G401.6 (cell line): Measurements from ENCODE around the gene TSC22D1.
"Not testable (repeated sequence)": the region's sequence is repeated elsewhere in the genome, so short reads cannot be mapped to it uniquely, and the experiment has no call there.

Experiments used
- FAIRE-seq: peaks from 2 replicates; lab custom pipeline; 2012; peaks lifted over from hg19 to GRCh38; lab: Jason Lieb, UNC

Gene TSC22D1

DNA sequence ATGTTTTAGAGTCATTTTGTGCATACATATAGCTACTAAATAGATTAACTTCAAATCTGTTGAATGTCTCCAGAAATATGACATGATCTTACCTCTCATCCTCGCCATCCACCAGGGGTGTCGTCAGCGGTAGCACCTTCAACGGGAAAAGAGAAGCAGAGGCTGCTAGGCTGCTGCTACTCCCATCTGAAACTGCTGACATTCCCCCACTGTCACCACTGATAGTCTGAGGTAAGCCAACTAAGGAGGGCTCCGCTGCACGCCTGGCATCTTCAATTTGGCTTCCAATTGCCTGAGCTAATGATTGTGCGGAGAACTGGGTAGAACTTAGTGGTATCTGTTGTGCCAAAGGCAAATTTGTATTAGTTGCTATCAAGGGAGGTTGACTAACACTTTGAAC lies 3.1 kb downstream of the TSC22D1 start:
- no peak for FAIRE-seq

DNA sequence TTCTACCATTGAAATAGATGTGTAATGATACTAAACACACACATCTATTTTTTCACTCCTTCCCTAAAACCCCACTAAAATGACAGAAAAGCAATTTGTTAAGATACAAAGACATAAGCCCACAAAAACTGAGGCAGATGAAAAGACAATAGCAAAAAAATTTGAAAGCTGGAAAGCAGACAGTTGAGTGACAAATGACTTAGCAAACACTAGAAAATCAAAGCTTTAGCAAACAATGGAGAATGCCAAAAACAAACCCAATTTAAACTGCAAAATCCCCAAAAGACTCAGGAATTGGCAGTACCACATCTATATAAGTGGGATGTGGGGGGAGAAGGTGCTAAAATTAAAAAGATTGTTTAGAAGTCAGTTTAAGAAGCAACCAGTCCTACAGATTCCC lies 9.5 kb downstream of the TSC22D1 start:
- FAIRE-seq: no peak

DNA sequence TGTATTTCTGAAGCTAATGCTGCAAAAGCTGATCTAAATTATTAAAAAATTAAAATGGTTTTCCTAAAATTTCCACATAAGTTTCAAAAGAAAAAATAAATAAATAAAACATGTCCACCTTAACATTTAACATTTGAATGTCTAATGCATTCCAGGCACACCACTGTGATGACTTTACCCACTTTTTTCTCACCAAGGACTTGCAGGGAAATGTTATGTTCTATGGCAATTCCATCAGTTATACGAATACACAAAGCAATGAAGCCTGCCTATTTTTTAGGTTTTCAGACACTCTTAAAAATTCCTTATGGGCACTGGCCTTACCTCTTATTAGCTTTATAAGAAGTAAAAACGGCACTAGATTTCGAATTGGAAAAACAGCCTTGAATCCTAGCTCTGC lies 10.2 kb downstream of the TSC22D1 start:
- peak; percentile 15 for FAIRE-seq

DNA sequence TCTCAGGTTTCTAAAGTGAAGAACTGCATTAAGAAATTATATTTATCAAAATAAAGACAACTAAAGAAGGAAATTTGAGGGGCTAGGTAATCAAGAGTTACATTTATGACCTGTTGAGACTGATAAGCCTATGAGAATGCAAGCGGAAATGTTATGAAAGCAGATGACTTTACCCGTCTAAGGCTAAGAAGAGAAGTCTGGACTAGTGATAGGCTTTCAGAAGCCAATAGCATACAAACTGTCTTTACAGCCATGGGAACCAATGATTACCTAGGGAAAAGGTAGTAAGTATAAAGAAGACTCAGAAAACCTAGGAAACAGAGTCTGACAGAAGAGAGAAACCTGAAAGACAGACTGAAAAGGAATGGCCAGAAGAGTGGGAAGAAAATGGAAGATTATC lies 11.2 kb downstream of the TSC22D1 start:
- no peak for FAIRE-seq

DNA sequence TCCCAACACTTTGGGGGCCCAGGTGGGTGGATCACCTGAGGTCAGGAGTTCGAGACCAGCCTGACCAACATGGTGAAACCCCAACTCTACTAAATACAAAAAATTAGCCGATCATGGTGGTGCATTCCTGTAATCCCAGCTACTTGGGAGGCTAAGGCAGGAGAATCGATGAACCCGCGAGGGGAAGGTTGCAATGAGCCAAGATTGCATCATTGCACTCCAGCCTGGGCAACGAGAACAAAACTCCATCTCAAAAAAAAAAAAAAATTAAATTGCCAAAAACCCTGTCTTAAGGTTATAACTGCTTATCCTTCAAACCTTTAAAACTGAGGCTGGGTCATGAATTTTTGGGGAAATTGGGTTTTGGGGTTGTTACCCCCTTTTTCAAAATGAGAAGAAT lies 13.3 kb downstream of the TSC22D1 start:
- FAIRE-seq: not testable (repeated sequence)

DNA sequence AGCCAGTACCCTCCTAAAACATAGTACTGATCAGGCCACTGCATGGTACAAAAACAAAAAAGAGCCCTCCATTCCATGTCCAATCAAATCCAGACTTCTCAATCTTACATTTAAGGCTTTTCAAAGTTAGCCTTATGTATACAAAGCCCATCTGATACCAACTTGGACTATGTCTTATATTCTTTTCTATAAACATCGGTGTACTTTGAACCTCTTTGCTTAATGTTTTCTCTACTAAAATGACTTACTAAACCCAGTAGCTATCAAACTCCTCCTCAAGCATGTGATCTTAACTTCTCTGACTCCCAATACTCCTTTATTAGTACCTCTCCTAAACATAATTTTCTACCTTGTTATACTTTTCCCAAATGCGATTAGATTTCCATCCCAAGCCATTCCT lies 14.8 kb downstream of the TSC22D1 start:
- FAIRE-seq: no peak

DNA sequence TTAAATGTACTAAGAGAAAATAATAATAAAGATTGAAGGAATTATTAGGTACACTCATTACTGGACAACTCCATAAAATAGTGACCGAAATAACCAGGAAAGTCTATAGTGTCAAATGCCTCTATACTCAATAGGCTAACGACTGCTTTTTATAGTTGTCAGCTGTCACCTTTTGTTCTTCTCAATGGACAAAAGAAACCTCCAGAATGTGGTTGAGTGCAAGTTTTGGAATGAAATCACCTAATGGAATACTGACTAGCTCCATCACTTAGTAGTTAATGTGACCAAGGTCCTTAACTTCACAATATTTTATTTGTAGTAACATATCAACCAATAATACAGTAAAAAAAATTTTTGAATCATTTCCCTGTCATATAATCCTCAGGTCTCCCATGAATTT lies 18.1 kb downstream of the TSC22D1 start:
- peak; percentile 46 for FAIRE-seq

DNA sequence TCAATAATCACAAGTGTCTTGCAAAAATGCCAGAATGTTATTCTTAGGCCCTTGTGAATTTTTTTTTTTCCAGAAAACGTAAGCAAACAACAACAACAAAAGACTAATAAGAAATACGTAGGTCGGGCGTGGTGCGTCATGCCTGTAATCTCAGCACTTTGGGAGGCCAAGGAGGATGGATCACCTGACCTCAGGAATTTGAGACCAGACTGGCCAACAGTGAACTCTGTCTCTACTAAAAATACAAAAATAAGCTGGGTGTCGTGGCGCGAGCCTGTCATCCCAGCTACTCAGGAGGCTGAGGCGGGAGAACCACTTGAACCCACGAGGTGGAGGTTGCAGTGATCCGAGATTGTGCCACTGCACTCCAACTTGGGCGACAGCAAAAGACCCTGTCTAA lies 20.9 kb downstream of the TSC22D1 start:
- FAIRE-seq: no peak

DNA sequence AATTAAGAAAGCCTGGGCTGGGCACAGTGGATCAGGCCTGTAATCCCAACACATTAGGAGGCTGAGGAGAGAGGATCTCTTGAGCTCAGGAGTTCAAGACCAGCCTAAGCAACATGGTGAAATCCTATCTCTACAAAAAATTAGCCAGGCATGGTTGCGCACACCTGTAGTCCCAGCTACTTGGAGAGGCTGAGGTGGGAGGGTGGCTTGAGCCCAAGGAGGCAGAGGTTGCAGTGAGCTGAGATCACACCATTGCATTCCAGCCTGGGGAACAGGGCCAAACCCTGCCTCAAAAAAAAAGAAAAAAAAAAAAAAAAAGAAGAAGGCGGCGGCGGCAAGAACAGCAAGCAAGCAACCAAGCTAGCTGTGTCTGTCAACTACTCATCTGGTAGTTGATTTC lies 26.7 kb downstream of the TSC22D1 start:
- FAIRE-seq: no peak

DNA sequence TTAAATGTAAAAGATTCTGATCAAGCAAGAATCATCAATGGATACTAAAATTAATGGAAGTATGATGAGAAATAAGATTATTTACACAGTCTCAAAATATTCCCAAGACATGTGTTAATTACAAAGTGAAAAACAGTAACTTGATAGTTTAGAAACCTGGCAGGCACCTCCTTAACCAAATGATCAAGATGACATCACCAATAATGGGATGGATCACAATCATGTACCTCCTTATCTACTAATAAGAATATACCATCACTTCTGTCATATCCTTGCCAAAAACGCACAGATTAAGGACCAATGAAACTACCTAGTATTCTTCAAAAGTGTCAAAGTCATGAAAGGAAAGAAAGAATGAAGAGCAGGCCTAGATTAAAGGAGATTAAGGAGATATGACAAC lies 30.0 kb downstream of the TSC22D1 start:
- no peak for FAIRE-seq

DNA sequence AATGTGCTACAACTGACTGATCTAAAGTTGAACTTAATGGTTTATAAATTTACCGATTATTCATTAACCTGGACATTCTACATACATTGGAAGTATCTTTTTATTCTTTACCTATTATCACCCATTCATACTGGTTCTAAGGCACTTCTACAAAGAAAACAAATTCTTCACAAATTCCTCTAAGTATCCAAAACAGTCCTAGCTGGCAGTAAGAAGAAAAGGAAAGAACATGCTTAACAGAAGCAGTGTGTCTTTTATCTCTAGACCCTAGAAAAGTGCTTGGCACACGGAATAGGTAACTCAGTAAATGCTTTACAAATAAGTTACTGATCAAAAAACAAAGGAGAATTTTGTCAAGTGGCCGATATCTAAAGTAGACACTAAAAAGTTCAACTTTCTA lies 32.8 kb downstream of the TSC22D1 start:
- FAIRE-seq: peak; percentile 52

DNA sequence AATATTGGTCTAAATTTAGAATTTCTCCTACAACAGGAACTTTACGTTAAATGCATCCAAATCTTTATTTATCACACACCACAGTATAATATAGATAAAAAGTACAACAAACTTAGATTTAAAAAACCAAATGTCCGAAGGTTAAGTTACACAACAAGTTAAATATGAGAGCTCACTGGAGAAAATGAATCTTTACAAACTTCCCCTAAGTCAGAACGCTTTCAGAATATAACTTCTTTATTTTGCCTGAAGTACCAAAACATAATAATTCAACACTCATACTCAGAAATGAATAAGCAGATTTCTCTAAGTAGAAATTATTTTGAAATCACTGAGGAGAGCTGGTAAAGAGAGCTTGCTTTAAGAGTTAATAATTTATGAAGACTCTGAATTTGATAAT lies 33.8 kb downstream of the TSC22D1 start:
- no peak for FAIRE-seq

DNA sequence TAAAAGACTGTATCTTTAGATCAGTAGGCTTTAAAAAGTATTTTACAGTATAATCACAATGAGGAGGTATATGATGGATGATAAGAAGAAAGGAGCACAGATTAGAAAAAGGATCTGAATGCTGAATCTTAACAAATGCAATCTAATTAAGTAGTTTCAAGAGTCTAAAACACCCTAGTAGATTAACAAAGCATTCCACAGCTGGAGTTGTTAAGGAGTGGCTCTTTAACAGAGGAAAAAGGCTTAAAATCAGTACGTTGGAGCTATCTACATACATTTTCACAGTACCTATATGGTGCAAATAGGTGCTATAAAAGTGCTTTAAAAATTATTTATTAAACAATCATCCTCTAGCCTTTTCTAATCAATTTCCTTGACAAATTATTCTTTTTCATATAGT lies 34.5 kb downstream of the TSC22D1 start:
- FAIRE-seq: no peak

DNA sequence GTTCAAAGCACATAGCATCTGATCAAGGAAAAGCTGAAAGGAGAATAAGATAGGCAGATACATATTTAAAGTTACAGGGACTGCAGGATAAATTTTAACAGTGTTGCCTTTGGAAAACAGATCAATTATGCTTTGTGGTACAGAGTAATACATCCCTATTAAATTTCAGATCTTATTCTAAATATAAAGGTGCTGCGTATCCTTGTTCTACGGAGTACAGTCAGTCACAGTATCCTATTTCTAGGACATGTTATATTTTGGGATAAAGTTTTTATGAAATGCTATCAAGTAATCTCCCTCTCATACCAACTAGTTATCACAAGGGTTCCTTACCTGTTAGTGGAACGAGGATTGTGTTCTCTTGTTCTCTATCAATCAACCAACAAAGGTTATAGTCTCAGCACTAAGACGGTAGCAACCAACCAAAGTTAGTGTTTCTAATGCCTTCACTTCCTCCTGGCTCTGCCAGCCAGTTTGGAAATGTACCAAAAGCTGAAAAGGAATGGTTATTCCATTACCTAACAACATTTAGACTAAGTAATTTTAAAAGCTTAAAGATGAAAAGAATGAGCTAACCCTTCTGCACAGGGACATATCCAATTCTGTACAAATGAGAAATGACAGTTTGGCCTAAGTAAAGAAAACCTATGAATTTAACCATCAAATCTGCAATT lies 35.2 kb downstream of the TSC22D1 start:
- FAIRE-seq: no peak

DNA sequence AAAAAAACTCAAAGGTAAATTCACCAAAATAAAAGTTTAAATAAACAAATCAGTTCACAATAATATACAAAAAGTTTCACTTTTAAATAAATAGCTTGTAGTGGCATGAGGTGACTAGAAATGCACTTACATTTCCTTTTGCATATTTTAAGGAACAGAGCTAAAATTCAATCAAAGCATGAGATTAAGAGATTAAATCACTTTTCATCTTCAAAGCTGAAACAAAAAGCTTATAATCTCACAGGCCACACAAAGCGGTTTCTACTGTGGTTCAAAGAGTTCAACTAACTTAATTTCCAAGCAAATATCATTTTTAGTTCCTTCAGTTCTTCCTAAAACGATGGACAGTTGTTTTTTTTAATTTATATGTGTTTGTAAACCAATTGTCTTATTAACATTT lies 38.9 kb downstream of the TSC22D1 start:
- FAIRE-seq: no peak

DNA sequence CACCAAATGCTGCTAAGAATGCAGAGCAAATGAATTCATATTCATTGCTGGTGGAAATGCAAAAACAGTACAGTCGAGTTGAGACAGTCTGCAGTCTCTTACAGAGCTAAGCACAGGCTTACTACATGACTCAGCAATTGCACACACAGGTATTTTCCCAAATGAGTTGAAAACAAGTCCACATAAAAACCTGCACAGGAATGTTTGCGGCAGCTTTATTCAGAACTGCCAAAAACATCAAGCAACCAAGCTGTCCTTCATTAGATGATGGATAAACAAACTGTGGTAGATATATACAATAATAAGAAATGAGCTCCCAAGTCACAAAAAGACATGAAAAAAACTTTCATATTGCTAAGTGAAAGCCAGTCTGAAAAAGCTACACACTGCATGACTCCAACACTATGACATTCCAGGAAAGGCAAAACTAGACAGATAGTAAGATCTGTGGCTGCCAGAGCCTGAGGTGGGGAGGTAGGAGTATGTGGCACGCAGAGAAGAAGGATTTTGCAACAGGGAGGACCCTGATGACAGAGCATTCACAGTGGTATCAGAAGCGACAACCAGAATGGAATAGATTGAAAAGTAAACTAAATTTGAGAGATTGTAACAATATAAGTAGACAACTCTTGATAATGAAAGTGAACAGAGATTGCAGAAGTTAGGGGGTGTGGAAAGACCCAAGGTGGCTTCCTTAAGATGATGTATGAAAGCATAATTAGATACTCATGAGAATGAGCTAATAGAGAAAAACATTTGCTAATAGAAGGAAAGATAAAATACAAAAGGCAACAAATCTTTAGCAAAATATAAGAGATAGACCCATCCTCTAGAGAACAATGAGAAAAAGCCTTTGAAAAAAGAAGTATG lies 52.7 kb downstream of the TSC22D1 start:
- no peak for FAIRE-seq

DNA sequence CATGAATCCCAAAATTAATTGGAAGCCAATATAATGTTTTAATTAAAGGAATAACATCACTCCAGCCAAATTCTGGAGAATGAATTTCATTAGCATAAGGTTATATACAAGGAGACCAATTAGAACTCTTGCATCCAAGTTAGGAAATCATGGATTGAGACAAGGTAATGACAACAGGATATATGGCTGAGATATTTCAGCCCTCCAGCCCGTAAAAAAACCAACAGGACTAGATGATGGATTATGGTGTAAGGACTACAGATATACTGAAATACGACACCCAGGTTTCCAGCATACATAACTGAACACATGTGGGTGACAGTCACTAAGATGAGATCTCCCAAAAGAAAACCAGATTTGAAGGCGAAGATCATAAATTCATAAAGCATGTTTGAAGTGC lies 56.5 kb downstream of the TSC22D1 start:
- FAIRE-seq: no peak

DNA sequence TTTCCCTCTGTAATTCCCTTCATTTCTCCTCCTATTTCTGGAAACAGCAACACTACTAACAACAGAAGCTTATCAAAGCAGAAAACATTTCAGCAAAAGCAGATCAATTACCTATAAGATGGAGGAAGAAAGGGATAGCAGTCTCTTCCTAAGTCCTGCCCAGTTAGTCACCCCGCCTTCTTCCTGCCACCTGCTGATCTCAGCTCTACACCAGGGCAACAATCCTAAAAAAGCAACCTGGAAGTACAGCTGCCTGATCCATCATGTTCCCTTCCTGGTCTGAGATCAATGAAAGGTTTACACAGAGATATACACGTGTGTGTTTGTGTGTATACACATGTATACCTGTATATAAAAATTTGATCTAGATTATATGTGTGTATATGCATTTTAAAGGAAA lies 59.4 kb downstream of the TSC22D1 start:
- no peak for FAIRE-seq

DNA sequence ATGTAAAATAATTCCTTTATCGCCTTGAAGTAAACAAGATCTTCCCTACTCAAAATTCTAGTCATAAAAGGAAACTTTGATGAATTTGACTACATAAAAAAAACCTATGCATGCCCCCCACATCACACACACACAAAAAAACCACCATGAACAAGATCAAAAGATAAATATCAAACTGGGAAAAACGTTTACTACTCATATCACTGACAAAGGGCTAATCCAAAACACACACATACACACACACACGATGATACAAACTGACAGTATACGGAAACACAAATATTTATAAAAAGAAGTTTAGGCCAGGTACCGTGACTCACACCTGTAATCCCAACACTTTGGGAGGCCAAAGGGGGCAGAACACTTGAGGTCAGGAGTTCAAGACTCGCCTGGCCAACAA lies 61.9 kb downstream of the TSC22D1 start:
- FAIRE-seq: no peak

DNA sequence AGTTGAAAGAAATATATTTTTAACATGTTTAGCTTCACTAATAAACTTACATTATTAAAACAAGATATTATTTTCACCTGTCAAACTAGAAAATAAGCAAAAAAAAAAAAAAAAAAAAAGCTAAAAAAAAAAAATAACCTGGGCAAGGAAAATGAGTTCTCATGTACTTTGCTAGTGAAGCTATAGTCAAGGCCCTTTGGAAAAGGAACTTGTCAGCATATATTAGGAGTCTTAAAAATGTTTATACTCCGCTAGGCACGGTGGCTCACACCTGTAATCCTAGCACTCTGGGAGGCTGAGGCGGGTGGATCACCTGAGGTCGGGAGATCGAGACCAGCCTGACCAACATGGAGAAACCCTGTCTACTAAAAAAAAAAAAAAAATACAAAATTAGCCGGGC lies 66.3 kb downstream of the TSC22D1 start:
- not testable (repeated sequence) for FAIRE-seq

DNA sequence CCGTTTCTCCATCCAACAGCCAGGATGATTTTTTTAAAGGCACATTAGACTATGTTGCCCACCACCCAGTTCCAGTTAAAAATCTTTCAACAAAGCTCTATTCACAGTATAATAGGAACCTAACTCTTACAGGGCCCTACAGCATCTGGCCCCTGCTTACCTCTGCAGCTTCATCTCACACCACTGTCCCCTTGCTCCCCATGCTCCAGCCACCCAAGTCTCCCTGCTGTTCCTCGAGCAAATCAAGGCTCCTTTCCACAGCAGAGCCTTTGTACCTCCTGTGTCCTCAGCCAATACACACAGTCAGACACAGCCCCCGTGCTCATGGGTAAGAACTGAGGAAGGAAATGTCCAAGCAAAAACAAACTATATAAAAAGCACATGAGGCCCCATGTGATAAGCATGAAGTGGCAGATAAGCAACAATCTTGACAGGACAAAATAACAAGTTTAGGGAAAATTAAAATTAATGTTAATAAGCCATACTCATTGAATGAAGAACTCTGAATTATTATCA lies 67.5 kb downstream of the TSC22D1 start:
- FAIRE-seq: no peak

DNA sequence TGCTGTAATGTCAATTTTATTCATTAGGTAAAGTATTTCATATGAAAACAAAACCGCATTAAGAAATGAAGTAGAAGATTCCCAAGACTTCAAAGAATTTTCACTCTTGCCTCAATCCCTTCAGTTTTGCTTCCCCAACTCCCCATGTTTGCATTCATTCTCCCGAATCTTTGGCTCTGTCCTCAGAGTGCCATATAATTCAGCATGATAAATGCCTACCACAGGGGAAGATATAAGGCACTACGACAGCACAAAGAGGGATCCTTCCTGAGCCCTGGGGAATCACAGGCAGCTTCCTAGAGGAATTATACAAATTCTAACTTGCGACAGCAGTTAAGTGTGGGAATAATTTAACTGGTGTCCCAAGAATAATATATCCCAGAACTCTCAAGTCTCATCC lies 68.5 kb downstream of the TSC22D1 start:
- FAIRE-seq: no peak

DNA sequence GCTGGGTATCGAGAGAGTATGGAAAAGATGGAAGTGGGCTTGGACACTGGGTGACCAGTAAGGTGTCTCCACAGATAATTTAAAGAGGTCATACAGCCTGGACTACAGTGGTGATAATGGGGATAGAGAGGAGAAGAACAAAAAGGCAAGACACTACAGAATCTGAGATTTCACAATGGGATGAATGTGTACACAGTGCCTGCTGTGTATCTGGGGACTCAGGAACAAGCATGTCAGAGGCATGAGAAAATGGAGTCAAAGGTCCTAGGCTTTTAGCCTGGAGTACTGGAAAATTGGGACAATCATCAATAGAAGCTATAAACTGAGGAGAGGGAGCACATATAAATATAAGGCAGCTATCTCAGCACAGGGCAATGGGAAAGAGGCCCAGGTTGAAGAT lies 69.4 kb downstream of the TSC22D1 start:
- FAIRE-seq: no peak

DNA sequence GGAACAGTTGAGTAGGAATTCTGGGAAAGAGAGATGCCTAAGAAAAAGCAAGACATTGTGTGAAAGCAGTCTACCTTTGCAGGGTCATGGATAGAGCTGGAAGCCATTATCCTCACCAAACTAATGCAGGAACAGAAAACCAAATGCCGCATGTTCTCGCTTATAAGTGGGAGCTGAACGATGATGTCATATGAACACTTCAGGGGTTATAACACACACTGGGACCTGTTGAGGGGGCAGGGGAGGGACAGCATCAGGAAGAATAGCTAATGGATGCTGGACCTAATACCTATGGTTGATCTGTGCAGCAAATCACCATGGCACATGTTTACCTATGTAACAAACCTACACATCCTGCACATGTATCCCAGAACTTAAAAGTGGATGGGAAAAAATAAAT lies 69.9 kb downstream of the TSC22D1 start:
- no peak for FAIRE-seq
